HPDE6-E6E7 (cell line): Measurements from ENCODE around the gene OR3A2.
A peak's percentile ranks its signal among the peaks of the same experiment; 100 is the strongest.
"Not testable (repeated sequence)": the region's sequence is repeated elsewhere in the genome, so short reads cannot be mapped to it uniquely, and the experiment has no call there.

Source experiments
- DNase-seq: peaks from one replicate; pipeline ENCODE4 v3.0.0; 2011; ENCODE audit warnings: missing footprints; ENCODE audit errors: extremely low spot score

OR3A2 gene

DNA sequence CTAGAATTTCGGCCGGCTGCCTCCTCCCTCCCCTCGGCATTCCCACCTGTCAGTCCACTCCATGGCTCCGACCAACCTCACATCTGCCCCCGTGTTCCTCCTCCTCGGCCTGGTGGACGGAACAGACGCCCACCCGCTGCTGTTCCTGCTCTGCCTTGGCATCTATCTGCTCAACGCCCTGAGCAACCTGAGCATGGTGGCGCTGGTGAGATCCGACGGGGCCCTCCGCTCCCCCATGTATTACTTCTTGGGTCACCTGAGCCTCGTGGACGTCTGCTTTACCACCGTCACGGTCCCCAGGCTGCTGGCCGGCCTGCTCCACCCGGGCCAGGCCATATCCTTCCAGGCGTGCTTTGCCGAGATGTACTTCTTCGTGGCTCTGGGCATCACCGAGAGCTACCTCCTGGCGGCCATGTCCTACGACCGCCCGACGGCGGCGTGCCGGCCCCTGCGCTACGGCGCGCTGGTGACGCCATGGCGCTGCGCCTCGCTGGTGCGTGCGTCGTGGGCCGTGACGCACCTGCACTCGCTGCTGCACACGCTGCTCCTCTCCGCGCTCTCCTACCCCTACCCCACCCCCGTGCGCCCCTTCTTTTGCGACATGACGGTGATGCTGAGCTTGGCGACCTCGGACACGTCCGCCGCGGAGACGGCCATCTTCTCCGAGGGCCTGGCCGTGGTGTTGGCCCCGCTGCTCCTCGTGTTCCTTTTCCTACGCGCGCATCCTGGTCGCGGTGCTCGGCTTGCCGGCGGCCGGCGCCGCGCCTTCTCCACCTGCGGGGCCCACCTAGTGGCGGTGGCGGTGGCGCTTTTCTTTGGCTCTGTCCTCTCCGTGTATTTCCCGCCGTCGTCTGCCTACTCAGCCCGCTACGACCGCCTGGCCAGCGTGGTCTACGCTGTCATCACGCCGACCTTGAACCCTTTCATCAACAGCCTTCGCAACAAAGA is at the start of gene OR3A2:
Gene OR3A2 (minus strand): TSS at position 440 of the 948 bp plus-strand sequence.
- DNase-seq, result no peak

DNA sequence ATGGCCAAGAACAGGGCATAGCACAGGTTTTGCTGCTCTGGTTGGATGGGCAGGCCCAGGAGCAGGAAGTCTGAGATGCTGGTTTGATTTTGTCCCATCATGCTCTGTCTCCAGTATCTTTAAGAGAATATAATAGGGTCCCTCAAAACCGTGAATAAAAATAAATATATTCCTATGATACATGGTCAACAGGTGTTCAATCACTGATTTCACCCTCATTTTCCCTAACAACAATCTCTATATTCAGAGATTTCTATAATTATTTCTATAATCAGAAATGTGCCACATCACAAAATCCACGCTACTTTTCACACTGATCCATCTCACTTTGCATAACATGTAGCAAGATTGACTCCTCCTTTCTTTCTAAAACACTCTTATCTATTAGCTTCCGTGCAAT is 47.6 kb upstream of the OR3A2 start, which contains the start of gene OR1E2:
Gene OR1E2 (minus strand): TSS at position 101 of the 400 bp plus-strand sequence. CDS start 0 bp downstream, at position 101.
- DNase-seq, result no peak

DNA sequence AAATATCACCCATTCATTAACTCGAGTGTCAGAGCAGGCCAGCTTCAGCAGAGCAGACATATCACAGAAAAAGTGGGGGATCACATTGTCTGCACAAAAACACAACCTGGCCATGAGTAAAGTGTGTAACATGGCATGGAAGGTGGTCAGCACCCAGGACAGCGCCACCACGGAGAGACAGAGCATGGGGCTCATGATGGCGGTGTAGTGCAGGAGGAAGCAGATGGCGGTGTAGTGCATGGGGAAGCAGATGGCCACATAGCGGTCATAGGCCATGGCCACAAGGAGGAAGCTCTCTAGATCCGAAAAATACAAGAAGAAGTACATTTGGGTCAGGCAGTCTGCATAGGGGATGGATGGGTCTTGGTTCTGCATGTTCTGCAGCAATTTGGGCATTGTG is 47.1 kb upstream of the OR3A2 start:
- DNase-seq, result not testable (repeated sequence)

DNA sequence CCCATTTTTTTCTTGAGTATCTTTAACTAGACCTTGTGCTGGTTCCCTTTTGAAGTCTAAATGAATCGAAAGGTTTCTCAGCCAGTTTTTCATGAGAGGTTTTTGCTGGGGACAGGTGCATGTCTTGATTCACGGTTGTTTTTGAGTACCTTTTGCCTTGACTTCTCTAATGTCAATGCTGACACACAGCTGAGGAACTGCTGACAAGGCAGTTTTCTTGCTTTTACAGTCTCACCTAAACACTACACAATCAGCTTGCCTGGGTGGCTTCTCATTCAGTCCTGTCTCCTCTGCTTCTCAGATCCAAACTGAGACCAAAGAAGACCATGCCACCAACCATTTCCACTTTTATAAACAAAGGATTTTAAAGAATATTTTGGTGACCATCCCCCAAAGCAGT is 32.1 kb upstream of the OR3A2 start:
- no peak for DNase-seq

DNA sequence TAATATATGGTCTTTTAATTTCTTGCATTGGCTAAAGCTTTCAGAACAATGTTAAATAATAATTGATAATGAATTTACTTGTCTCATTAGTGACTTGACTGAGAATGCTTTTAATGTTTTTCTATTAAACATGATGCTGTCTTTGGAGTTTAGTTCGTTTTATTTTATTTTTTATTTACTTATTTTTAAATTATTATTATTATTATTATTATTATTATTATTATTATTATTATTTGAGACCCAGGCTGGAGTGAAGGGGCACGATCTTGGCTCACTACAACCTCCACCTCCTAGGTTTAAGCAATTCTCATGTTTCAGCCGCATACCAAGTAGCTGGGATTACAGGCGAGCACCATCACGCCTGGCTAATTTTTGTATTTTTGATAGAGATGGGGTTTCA is 29.5 kb upstream of the OR3A2 start:
- DNase-seq, result no peak

DNA sequence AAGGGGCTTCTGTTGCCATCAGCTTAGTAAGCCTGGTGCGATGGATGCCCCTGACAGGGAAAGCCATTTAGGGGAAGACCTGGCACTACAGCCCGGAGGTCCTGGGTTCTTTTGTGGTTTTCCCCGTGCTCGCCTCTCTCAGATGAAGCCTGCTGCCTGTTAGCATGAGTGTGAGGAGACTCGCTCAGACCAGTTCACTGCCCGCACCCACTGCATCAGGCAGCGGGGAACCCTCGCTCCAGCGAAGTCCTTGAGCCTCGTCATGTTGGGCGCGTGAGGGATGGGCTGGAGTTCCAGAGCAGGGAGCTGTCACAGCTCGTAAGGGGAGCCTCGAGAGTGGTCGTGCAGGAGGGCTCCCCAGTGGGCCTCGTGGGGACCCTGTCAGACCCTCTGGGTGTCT is 26.1 kb upstream of the OR3A2 start:
- DNase-seq, result not testable (repeated sequence)

DNA sequence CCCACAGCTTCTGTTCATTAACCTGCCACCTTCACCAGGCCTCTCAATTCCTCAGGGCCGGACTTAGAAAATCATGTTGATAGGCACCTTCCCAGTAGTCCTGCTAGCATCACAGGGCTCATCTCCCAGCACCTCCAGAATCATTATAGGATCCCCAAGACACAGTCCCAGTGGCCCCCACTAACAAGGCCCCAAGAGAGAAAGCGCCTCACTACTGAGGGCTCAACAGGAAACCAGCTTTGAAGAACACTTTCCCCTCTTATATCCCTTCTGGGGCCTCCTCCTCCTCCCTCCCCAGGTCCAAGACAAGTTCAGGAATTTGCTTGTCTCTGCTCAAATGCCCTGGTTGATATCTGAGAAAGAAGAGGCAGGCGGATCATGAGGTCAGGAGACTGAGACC is 25.0 kb upstream of the OR3A2 start, which contains the start of gene OR3A3:
Gene OR3A3 (plus strand): TSS at position 301 of the 400 bp plus-strand sequence.
- DNase-seq, result no peak

DNA sequence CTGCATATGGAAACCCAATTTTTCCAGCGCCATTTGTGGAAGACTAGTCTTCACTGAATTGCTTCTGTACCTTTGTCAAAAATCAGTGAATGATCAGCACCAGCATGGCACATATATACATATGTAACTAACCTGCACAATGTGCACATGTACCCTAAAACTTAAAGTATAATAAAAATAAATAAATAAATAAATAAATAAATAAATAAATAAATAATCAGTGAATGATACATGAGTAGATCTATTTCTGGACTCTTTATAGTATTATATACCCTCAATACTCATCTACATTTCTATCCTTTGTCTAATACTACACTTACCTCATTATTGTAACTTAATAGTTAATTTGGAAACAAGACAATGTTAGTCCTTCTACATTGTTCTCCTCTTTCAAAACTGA is 17.7 kb upstream of the OR3A2 start:
- DNase-seq, result not testable (repeated sequence)

DNA sequence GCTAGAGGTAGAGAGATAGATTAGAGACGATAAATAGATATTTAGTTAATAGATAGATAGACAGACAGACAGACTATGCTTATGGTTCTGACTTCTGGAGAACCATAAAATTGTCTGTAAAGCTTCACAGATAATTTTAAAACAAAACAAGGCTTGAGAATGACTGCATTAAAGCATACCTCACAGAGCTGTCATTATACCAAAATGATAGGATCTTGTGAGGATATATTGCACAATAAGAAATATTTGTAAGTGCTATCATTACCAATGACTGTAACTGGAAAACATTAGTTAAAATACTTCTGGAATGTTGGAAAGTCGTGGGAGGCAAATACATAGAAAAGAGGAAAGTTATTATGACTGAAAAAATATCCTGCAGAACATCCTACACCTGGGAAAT is 15.7 kb upstream of the OR3A2 start:
- no peak for DNase-seq

DNA sequence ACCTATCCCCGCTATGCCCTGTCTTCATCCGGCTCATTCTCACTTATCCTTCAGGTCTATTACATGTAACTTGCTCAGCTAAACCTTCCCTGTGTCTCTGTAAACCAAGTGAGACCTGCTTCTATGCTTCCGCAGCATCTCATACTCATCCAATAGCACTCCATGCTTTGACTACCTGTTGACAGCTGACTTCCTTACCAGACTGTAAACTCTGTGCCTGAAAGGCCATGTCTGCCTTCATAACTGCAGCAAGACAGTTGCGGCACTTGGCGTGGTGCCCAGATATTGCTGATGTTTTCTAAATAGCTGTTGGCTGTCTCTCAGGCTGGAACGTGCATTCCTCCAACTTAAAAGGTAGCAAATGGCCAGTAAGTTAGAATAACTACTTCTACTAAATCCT is 13.9 kb upstream of the OR3A2 start:
- no peak for DNase-seq

DNA sequence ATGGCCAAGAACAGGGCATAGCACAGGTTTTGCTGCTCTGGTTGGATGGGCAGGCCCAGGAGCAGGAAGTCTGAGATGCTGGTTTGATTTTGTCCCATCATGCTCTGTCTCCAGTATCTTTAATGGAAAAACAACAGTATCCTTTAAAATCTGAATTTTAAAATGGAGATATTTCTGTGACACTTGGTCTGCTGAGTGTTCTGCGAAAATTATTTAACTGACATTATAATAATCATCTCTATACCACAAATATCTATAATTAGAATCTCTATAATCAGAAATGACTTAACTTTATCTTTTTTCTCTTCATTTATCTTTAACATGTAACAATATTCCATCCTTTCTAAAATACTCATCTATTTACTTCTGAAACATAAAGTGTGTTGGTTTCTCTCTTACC is 12.2 kb upstream of the OR3A2 start, which contains the start of gene OR1E1:
Gene OR1E1 (minus strand): TSS at position 101 of the 400 bp plus-strand sequence. CDS start 0 bp downstream, at position 101.
- no peak for DNase-seq

DNA sequence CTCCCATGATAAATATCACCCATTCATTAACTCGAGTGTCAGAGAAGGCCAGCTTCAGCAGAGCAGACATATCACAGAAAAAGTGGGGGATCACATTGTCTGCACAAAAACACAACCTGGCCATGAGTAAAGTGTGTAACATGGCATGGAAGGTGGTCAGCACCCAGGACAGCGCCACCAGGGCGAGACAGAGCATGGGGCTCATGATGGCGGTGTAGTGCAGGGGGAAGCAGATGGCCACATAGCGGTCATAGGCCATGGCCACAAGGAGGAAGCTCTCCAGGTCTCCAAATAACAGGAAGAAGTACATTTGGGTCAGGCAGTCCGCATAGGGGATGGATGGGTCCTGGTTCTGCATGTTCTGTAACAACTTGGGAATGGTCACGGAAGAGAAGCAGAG is 11.7 kb upstream of the OR3A2 start:
- not testable (repeated sequence) for DNase-seq

DNA sequence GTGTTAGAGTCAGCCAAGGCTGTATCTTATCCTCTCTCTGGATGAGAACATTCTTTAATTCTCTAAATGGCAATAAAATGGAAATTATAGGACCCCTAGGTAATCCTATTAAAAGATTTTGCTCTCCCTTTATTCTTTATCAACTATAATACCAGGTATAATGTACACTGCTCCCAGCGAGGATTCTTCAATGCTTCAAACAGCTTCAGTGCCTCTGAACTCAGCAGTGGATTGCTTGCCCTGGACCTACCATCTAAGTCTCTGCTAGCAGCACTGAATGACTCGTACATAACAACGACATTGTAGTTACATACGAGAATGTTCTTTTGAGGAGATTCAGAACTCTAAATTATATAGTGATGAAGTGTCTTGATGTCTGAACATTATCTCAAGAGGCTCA is 3.7 kb upstream of the OR3A2 start:
- no peak for DNase-seq

DNA sequence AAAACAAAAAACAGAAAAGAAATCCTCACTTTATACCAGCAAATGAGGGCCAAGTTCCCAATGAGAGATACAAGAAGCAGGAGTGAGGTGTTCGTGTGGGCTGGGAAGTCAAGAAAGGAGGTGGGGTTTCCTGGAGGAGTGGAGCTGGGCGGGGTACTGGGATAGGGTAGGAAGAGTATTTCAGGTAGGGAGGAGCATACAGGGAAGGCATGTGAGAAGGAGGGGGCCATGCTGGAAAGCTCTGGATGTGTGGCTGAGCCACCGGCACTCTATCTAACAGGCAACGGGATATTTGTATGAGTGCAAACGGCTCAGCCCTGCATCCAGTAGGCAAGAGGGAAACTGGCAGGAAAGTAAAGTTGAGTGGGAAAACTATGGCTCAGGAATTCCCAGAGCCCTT is 4.2 kb downstream of the OR3A2 start:
- DNase-seq, result no peak

DNA sequence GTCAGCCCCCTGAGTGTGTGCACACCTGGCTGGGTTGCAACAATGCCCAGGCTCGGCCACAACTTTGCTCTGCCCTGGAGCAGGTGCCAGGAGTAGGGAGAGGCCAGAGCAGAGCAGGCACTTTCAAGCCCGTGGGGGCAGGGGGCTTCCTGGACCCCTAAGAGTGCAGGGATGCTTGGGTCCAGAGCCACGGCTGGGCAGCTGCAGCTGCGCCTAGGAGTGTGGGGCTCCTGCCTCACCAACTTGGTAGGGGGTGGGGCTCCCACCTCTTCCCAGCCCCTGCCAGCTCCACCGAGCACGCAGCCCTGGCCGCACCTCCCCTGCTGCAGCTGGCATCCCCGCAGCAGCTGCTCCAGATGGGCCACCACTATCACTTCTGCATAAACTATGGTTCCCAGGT is 7.8 kb downstream of the OR3A2 start:
- DNase-seq, result no peak

DNA sequence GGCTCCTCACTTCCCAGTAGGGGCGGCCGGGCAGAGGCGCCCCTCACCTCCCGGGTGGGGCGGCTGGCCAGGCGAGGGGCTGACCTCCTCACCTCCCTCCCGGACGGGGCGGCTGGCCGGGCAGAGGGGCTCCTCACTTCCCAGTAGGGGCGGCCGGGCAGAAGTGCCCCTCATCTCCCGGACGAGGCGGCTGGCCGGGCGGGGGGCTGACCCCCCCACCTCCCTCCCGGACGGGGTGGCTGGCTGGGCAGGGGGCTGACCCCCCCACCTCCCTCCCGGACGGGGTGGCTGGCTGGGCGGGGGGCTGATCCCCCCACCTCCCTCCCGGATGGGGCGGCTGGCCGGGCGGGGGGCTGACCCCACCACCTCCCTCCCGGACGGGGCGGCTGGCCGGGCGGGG is 14.9 kb downstream of the OR3A2 start:
- DNase-seq, result not testable (repeated sequence)

DNA sequence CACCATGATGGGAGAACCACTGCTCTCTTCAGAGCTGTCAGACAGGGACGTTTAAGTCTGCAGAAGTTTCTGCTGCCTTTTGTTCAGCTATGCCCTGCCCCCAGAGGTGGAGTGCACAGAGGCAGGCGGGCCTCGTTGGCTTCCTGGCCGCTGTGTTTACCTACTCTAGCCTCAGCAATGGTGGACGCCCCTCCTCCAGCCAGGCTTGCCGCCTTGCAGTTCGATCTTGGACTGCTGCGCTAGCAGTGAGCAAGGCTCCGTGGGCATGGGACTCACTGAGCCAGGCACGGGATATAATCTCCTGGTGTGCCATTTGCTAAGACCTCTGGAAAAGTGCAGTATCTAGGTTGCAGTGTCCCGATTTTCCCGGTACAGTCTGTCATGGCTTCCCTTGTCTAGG is 43.3 kb downstream of the OR3A2 start:
- not testable (repeated sequence) for DNase-seq

DNA sequence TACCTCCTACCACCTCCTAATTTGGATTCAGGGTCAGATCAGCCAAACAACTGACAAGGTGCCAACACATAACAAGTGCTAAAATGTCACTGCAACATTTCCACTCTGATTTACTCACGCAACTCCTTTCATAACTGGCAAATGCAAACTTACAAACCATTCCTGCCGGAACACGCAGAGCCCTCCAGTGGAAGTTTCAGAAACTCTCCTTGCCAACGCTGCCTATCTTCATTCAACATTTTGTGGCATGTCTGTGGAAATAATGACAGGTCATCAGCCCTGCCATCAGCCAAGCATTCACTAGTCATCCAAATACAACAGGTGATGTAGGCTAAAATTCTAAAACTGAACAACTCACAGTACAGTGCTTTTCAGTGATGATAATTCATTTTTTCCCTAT is 50.2 kb downstream of the OR3A2 start:
- DNase-seq, result no peak

DNA sequence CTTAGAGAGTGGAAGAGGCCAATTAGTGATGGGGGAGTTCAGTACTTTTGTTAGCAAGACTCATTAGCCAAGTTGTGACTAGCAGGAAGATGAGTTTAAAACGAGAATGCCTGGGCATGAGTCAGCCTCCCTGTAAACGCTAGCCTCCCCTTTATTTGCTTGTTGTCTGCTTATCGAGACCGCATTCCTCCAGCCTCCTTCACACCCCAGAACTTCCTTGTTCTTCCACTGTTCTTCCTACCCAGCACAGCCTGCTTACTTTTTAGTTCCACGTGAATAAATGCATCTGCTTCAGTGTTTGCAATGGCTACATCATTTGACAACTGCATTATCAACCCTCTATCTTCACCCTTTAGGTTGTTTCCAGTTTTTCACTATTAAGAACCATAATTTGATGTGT is 67.8 kb downstream of the OR3A2 start:
- peak; percentile 37 for DNase-seq

DNA sequence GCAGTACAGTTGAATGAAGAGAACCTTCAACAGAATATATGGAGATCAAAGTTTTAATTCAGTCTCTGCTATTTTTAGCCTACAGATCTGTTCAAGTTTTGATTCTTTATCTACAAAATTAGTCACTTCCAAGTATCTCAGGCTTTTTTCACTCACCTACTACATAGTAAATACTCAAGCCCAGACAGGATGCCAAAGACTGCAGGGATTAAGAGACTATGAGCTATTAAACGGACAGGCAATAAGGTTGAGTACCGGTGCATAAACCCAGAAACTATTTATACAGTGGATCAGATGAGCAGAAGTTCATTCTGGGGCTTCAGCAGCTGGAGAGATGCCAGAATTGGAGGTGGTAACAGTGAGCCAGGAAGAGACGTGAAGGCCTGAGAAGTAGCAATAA is 69.3 kb downstream of the OR3A2 start:
- DNase-seq, result no peak

DNA sequence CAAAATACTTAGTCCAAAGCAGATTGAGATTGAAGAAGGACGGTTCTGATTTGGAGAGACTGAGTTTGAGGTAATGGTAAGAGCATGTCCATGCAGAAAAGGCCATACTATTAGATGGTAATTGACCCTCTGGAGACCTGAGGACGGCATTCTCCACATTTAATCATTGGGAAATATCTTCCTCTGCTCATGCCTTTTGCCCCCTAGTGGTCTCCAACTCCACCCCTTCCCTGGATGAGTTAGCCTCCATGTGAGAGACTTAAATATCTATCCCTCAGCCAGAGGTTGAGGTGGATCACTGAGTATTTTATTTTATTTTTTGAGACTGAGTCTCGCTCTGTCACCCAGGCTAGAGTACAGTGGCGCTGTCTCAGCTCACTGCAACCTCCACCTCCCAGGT is 77.5 kb downstream of the OR3A2 start:
- DNase-seq, result no peak

DNA sequence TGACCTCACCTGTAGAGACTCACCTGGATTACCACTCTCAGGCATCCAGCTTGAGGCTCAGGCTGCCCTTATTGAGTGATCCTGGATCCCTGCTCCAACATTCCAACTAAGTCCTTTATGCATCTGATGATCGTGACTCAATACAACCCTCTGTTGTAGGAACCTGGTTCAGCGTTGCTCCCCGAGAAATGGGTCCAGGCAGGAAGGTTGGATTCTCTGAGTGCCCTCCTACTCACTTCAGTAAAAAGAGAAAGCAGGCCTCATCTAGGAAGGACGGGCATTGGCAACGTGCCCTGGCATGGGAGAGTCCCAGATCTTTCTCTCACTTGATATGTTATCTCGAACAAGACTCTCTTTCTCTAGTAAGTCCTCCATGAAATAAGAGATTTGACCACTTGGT is 87.8 kb downstream of the OR3A2 start, which contains the start of gene OR3A1:
Gene OR3A1 (minus strand): TSS at position 101 of the 400 bp plus-strand sequence. CDS start 5,778 bp downstream, outside the sequence.
- DNase-seq, result no peak

DNA sequence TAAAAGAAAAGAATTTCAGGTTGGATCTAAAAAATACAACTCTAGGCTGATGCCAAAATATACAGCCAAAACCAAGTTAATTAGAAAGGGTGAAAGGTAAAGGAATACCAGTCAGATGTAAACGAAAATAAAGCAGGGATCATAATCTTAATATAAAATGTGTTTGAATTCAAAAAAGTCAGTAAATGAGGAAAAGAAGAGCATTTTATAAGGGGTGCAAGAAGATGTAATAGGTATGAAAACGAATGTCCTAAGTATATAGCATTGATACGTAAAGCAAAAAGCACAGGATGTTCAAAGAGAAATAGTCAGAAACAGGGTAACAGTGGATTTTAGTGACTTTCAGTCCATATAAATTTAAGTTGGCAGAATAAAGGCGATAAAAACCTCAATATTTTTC is 90.5 kb downstream of the OR3A2 start:
- DNase-seq, result no peak
